ENCODE data around the gene SPAG7. TPM values are rescaled to one million over a fixed set of nuclear protein-coding genes. Genes with fewer than 3 reads are reported as not detected.

Gene SPAG7
- polyA plus RNA-seq, 1 donor (not counting 4 experiments of a cell fraction or from before 2014, with no cell fraction given), result 65.7 TPM

DNA sequence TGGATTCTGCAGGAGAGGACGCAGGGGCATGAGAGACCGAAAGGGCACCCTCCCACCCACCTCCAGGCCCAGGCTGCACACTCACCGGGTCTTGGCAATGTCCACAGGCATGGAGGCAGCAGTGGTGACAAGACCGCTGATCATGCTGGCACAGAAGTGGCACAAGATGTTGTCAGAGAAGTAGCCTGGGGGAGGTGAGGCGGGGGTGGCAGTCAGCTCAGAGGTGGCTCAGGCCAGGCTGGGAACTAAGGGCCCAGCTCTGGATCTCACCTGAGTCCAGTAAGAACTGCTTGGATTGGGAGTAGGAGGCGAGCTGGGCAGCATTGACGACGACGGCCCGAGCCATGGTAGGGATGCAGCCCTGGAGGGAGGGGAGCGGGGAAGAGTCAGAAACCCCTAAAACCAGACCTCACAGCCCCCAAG is 29.5 kb downstream of the SPAG7 start:
- no peak overlapping the region for H3K9ac ChIP-seq (ENCODE audit: control insufficient read depth, extremely low read depth, insufficient read depth, low read length)
- H3K4me3 ChIP-seq (ENCODE audit: control insufficient read depth in 2 of 3, extremely low read depth in 1 of 3, insufficient read depth in 2 of 3, low read depth in 1 of 3, low read length in 3 of 3), result no peak overlapping the region
- no peak overlapping the region for H2AFZ ChIP-seq (ENCODE audit: control insufficient read depth, low read length)
- H3K4me1 ChIP-seq (ENCODE audit: control insufficient read depth, extremely low read depth, insufficient read depth, low read length), result peaks cover 23% of the 10 kb centered on the region
- dilution Hi-C loops (cut with MboI; ENCODE audit: extremely low pct_ligation_motif_present, low sequenced_read_pairs), result no loop called here
- no peak overlapping the region for H3K4me2 ChIP-seq (ENCODE audit: control insufficient read depth, extremely low read depth, insufficient read depth, low read depth, low read length)
- no peak overlapping the region for H3K27ac ChIP-seq (ENCODE audit: control insufficient read depth, insufficient read depth, low read length)
- no peaks in the 10 kb centered on the region for H3K9me3 ChIP-seq (ENCODE audit: control insufficient read depth, low read depth, low read length)
- peaks cover 17 to 22% of the 10 kb centered on the region in 2 experiments for H3K36me3 ChIP-seq (ENCODE audit: control insufficient read depth in 2 of 2, extremely low read depth in 1 of 2, insufficient read depth in 2 of 2, low read length in 2 of 2)
- H3K9me1 ChIP-seq (ENCODE audit: control insufficient read depth, extremely low read depth, insufficient read depth, low read length), result no peaks in the 10 kb centered on the region
- H3K27me3 ChIP-seq (ENCODE audit: control insufficient read depth, extremely low read depth, insufficient read depth, low read length), result no peaks in the 10 kb centered on the region
- no peak for DNase-seq (ENCODE audit: low read depth, low spot score)
- no peaks in the 10 kb centered on the region for H4K20me1 ChIP-seq (ENCODE audit: control insufficient read depth, extremely low read depth, insufficient read depth, low read length)
- FAIRE-seq, result no peak
- no peak for TF ChIP-seq EZH2 (IDR thresholded peaks at IDR 0.05; ENCODE audit: low read length)
- TF ChIP-seq, protein P1, sequence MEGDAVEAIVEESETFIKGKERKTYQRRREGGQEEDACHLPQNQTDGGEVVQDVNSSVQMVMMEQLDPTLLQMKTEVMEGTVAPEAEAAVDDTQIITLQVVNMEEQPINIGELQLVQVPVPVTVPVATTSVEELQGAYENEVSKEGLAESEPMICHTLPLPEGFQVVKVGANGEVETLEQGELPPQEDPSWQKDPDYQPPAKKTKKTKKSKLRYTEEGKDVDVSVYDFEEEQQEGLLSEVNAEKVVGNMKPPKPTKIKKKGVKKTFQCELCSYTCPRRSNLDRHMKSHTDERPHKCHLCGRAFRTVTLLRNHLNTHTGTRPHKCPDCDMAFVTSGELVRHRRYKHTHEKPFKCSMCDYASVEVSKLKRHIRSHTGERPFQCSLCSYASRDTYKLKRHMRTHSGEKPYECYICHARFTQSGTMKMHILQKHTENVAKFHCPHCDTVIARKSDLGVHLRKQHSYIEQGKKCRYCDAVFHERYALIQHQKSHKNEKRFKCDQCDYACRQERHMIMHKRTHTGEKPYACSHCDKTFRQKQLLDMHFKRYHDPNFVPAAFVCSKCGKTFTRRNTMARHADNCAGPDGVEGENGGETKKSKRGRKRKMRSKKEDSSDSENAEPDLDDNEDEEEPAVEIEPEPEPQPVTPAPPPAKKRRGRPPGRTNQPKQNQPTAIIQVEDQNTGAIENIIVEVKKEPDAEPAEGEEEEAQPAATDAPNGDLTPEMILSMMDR (optimal IDR thresholded peaks at IDR 0.05 in 1 of 3, IDR thresholded peaks at IDR 0.05 in 1 of 3, conservative IDR thresholded peaks at IDR 0.05 in 1 of 3; ENCODE audit: extremely low read depth in 1 of 3, insufficient read depth in 2 of 3, low read length in 3 of 3), result no peak
- H3K79me2 ChIP-seq (ENCODE audit: control insufficient read depth, insufficient read depth, low read length), result peaks cover 45% of the 10 kb centered on the region

DNA sequence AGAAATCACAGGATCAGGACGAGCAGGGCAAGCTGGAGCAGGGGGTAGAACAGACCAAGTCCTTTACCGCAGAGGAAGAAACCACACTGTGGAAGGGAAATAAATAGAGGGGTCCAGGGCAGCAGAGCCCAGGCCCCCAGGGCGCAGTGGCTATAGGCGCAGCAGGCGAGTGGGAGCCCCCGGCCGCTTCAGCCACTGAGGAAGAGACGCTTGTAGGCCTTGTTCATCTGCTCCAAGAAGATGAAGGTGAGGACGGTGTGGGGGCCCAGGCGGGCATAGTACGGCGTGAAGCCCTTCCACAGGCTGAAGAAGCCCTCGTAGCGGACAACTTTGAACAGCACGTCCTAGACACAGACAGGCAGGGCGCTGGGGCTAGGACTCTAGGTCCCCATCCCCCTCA is 30.1 kb downstream of the SPAG7 start:
- Histone ChIP-seq H3K4me1 (ENCODE audit: control insufficient read depth, extremely low read depth, insufficient read depth, low read length) (peaks cover 23% of the 10 kb centered on the region), H3K4me3 (ENCODE audit: control insufficient read depth in 2 of 3, extremely low read depth in 1 of 3, insufficient read depth in 2 of 3, low read depth in 1 of 3, low read length in 3 of 3) (no peak overlapping the region), H3K79me2 (ENCODE audit: control insufficient read depth, insufficient read depth, low read length) (peaks cover 40% of the 10 kb centered on the region), H4K20me1 (ENCODE audit: control insufficient read depth, extremely low read depth, insufficient read depth, low read length) (no peaks in the 10 kb centered on the region), H3K9me3 (ENCODE audit: control insufficient read depth, low read depth, low read length) (no peaks in the 10 kb centered on the region), H3K36me3 (ENCODE audit: control insufficient read depth in 2 of 2, extremely low read depth in 1 of 2, insufficient read depth in 2 of 2, low read length in 2 of 2) (peaks cover 12 to 21% of the 10 kb centered on the region in 2 experiments), H2AFZ (ENCODE audit: control insufficient read depth, low read length) (no peak overlapping the region), H3K9ac (ENCODE audit: control insufficient read depth, extremely low read depth, insufficient read depth, low read length) (no peak overlapping the region), H3K4me2 (ENCODE audit: control insufficient read depth, extremely low read depth, insufficient read depth, low read depth, low read length) (no peak overlapping the region), H3K9me1 (ENCODE audit: control insufficient read depth, extremely low read depth, insufficient read depth, low read length) (no peaks in the 10 kb centered on the region), H3K27me3 (ENCODE audit: control insufficient read depth, extremely low read depth, insufficient read depth, low read length) (no peaks in the 10 kb centered on the region), H3K27ac (ENCODE audit: control insufficient read depth, insufficient read depth, low read length) (no peak overlapping the region)
- FAIRE-seq, result no peak
- TF ChIP-seq EZH2 (IDR thresholded peaks at IDR 0.05; ENCODE audit: low read length), result no peak
- no peak for DNase-seq (ENCODE audit: low read depth, low spot score)
- dilution Hi-C loops (cut with MboI; ENCODE audit: extremely low pct_ligation_motif_present, low sequenced_read_pairs), result no loop called here

DNA sequence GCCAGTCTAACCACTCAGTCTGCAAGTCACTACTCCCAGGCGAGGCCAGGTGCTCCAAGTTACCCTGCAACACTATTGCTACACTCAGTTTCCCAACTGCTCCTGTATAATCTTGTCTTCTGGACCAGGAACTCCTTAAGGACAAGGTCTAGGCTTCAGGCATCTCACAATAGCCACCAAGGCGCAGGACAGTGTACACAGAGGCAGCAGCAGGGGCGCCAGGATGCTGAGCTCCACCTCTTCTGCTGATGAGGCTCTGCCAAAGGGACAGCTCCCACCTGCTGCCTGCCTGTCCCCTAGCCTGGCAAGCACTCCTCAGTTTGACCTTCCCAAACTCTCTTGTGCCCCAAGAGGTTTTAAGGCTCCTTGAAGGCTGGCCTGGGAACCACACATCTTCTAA is 31.2 kb downstream of the SPAG7 start:
- Histone ChIP-seq H3K9me1 (ENCODE audit: control insufficient read depth, extremely low read depth, insufficient read depth, low read length) (no peaks in the 10 kb centered on the region), H2AFZ (ENCODE audit: control insufficient read depth, low read length) (no peak overlapping the region), H3K4me3 (ENCODE audit: control insufficient read depth in 2 of 3, extremely low read depth in 1 of 3, insufficient read depth in 2 of 3, low read depth in 1 of 3, low read length in 3 of 3) (no peak overlapping the region), H3K79me2 (ENCODE audit: control insufficient read depth, insufficient read depth, low read length) (peaks cover 28% of the 10 kb centered on the region), H3K4me1 (ENCODE audit: control insufficient read depth, extremely low read depth, insufficient read depth, low read length) (peaks cover 16% of the 10 kb centered on the region), H3K27me3 (ENCODE audit: control insufficient read depth, extremely low read depth, insufficient read depth, low read length) (no peaks in the 10 kb centered on the region), H3K4me2 (ENCODE audit: control insufficient read depth, extremely low read depth, insufficient read depth, low read depth, low read length) (no peak overlapping the region), H3K27ac (ENCODE audit: control insufficient read depth, insufficient read depth, low read length) (no peak overlapping the region), H4K20me1 (ENCODE audit: control insufficient read depth, extremely low read depth, insufficient read depth, low read length) (no peaks in the 10 kb centered on the region), H3K36me3 (ENCODE audit: control insufficient read depth in 2 of 2, extremely low read depth in 1 of 2, insufficient read depth in 2 of 2, low read length in 2 of 2) (peaks cover 10 to 19% of the 10 kb centered on the region in 2 experiments), H3K9ac (ENCODE audit: control insufficient read depth, extremely low read depth, insufficient read depth, low read length) (no peak overlapping the region), H3K9me3 (ENCODE audit: control insufficient read depth, low read depth, low read length) (no peaks in the 10 kb centered on the region)
- dilution Hi-C loops (cut with MboI; ENCODE audit: extremely low pct_ligation_motif_present, low sequenced_read_pairs), result no loop called here
- DNase-seq (ENCODE audit: low read depth, low spot score), result no peak
- no peak for FAIRE-seq
- TF ChIP-seq EZH2 (IDR thresholded peaks at IDR 0.05; ENCODE audit: low read length), result no peak
- TF ChIP-seq, protein P1 (optimal IDR thresholded peaks at IDR 0.05 in 1 of 3, IDR thresholded peaks at IDR 0.05 in 1 of 3, conservative IDR thresholded peaks at IDR 0.05 in 1 of 3; ENCODE audit: extremely low read depth in 1 of 3, insufficient read depth in 2 of 3, low read length in 3 of 3), result no peak

All from keratinocyte (primary cell).